Caco-2 (cell line): Measurements from ENCODE around the gene RABGAP1L. TPM values are rescaled to one million over a fixed set of nuclear protein-coding genes. Genes with fewer than 3 reads are reported as not detected.
"Not testable (repeated sequence)": the region's sequence is repeated elsewhere in the genome, so short reads cannot be mapped to it uniquely, and the experiment has no call there.

Experiments used
- BruUV-seq: library from RNA; stranded (reverse); fragments of 400-500 nt; replicated peaks from 2 replicates; lab custom pipeline; 2021; lab: Mats Ljungman, UMichigan
- CTCF ChIA-PET: fragments of 300-600 bp; sonication (Branson Sonifier 250); formaldehyde crosslinking; loops from one replicate; lab custom pipeline; 2022; ENCODE audit warnings: antibody characterized with exemption; lab: Charles Lee
- POLR2A ChIA-PET: fragments of 300-600 bp; sonication (Branson Sonifier 250); formaldehyde crosslinking; loops from one replicate; lab custom pipeline; 2022; ENCODE audit warnings: antibody characterized with exemption; lab: Charles Lee
- DNase-seq, 2 experiments: peaks; one replicate each; pipeline versions ENCODE4 v3.0.0 to v3.0.0-alpha.2; 2020 to 2022
- H3K27me3 ChIP-seq: replicated peaks from 2 replicates; pipeline ENCODE4 v1.6.0; 2011; ENCODE audit warnings: low read length; ENCODE audit not compliant: control insufficient read depth, insufficient read depth
- H3K36me3 ChIP-seq: 2 replicates; pipeline ENCODE4 v1.5.1; 2011; ENCODE audit warnings: low read length; ENCODE audit not compliant: control insufficient read depth, insufficient read depth
- H3K4me1 ChIP-seq: fragments of 250-450 bp; sonication (Bioruptor Pico); 2 replicates; pipeline ENCODE4 v1.5.1; 2020; ENCODE audit warnings: mild to moderate bottlenecking
- H3K4me3 ChIP-seq: 2 replicates; pipeline ENCODE4 v1.5.1; 2011; ENCODE audit warnings: low read depth, mild to moderate bottlenecking, control low read depth, low read length
- H3K9me3 ChIP-seq: fragments of 250-450 bp; sonication (Bioruptor Pico); 2 replicates; pipeline ENCODE4 v1.5.1; 2020; ENCODE audit warnings: mild to moderate bottlenecking, moderate library complexity
- H3K27ac Mint-ChIP-seq: one replicate; pipeline ENCODE4 v1.8.0; 2022; ENCODE audit warnings: mixed read lengths; ENCODE audit not compliant: unreplicated experiment
- H3K27me3 Mint-ChIP-seq: one replicate; pipeline ENCODE4 v1.8.0; 2022; ENCODE audit warnings: mixed read lengths; ENCODE audit not compliant: insufficient read depth, unreplicated experiment
- H3K36me3 Mint-ChIP-seq: one replicate; pipeline ENCODE4 v1.8.0; 2022; ENCODE audit warnings: mild to moderate bottlenecking, mixed read lengths; ENCODE audit not compliant: insufficient read depth, unreplicated experiment
- H3K4me1 Mint-ChIP-seq: one replicate; pipeline ENCODE4 v1.8.0; 2022; ENCODE audit warnings: low read depth, mixed read lengths; ENCODE audit not compliant: unreplicated experiment
- H3K4me3 Mint-ChIP-seq: one replicate; pipeline ENCODE4 v1.8.0; 2022; ENCODE audit warnings: mild to moderate bottlenecking, moderate library complexity, mixed read lengths; ENCODE audit not compliant: unreplicated experiment
- H3K9me3 Mint-ChIP-seq: one replicate; pipeline ENCODE4 v1.8.0; 2022; ENCODE audit warnings: mixed read lengths; ENCODE audit not compliant: unreplicated experiment
- intact Hi-C: fragments of 100-400 bp; cut with micrococcal nuclease; formaldehyde crosslinking; loops from one replicate; pipeline ENCODE4 v1.10.0; 2022; ENCODE audit not compliant: unreplicated experiment
- total RNA-seq: library from RNA; stranded (reverse); gene quantifications from 2 replicates; pipeline ENCODE4 v1.2.3, GENCODE V29; 2022
- TF ChIP-seq, protein P1 (sequence below), 2 experiments: fragments of 200-600 bp in 1 of 2; IDR thresholded peaks; 1 replicate in 1 of 2; 2 replicates in 1 of 2; pipeline versions ENCODE4 v1.5.1 to v1.8.0; 2011 to 2022; ENCODE audit warnings: antibody characterized with exemption in 1 of 2, control low read depth in 1 of 2, inconsistent platforms in 1 of 2, low read depth in 1 of 2, low read length in 1 of 2, mild to moderate bottlenecking in 1 of 2, moderate library complexity in 1 of 2; ENCODE audit not compliant: insufficient read depth in 1 of 2, severe bottlenecking in 1 of 2, unreplicated experiment in 1 of 2

RABGAP1L gene
- total RNA-seq, 1 experiment from 2014 or later = 20.3 TPM

DNA sequence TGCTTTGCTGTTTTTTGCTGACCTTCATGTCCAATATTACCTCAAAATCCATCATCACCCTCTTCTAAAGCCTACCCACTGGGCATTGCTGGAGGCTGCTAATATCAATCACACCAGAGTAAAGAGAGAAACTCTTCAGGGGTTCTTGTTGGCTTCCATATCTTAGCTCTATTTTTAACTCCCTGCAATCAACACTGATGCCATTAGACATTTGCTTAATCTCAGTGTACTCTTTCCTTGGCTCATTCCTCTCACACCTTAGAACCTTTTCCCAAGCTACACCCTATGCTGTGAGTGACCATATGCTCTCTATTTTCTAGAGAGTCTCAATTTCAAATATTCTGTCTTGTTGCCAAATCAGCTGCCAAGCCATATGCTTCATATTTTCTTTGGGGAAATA is 40.6 kb upstream of the RABGAP1L start:
- Mint-ChIP-seq H3K4me3 (no peak overlapping the region), H3K27me3 (no peaks in the 10 kb centered on the region), H3K9me3 (no peaks in the 10 kb centered on the region), H3K36me3 (no peaks in the 10 kb centered on the region), H3K4me1 (peaks cover 8% of the 10 kb centered on the region), H3K27ac (no peak overlapping the region)
- POLR2A ChIA-PET = no interaction called here
- CTCF ChIA-PET = no interaction called here
- TF ChIP-seq, protein P1, sequence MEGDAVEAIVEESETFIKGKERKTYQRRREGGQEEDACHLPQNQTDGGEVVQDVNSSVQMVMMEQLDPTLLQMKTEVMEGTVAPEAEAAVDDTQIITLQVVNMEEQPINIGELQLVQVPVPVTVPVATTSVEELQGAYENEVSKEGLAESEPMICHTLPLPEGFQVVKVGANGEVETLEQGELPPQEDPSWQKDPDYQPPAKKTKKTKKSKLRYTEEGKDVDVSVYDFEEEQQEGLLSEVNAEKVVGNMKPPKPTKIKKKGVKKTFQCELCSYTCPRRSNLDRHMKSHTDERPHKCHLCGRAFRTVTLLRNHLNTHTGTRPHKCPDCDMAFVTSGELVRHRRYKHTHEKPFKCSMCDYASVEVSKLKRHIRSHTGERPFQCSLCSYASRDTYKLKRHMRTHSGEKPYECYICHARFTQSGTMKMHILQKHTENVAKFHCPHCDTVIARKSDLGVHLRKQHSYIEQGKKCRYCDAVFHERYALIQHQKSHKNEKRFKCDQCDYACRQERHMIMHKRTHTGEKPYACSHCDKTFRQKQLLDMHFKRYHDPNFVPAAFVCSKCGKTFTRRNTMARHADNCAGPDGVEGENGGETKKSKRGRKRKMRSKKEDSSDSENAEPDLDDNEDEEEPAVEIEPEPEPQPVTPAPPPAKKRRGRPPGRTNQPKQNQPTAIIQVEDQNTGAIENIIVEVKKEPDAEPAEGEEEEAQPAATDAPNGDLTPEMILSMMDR (IDR thresholded peaks at IDR 0.05; ENCODE audit: insufficient read depth in 1 of 2, low read depth in 1 of 2, low read length in 1 of 2, severe bottlenecking in 1 of 2, unreplicated experiment in 1 of 2) = no peak
- no peaks in the 10 kb centered on the region for H3K27me3 ChIP-seq
- H3K4me3 ChIP-seq = no peak overlapping the region
- 0 out of 2 replicates have a peak, but pooled peaks cover 4% of the 10 kb centered on the region for H3K4me1 ChIP-seq
- no peaks in the 10 kb centered on the region for H3K36me3 ChIP-seq
- no TSS peak for BruUV-seq
- no peaks in the 10 kb centered on the region for H3K9me3 ChIP-seq
- no peak for DNase-seq
- intact Hi-C loops = no loop called here

DNA sequence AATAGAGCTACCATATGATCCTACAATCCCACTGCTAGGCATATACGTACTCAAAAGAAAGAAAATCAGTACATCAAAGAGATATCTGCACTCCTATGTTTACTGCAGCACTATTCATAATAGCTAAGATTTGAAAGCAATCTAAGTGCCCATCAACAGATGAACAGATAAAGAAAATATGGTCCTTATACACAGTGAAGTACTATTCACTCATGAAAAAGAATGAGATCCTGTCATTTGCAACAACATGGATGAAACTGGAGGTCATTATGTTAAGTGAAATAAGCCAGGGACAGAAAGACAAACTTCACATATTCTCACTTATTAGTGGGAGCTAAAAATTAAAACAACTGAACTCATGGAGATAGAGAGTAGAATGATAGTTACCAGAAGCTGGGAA is 37.0 kb upstream of the RABGAP1L start:
- H3K4me1 Mint-ChIP-seq, intact Hi-C loops, H3K27me3 ChIP-seq, BruUV-seq, POLR2A ChIA-PET, H3K4me3 ChIP-seq, H3K36me3 Mint-ChIP-seq, H3K27ac Mint-ChIP-seq, H3K4me1 ChIP-seq, H3K36me3 ChIP-seq, DNase-seq, H3K9me3 Mint-ChIP-seq, CTCF ChIA-PET, H3K9me3 ChIP-seq, H3K27me3 Mint-ChIP-seq, H3K4me3 Mint-ChIP-seq: not testable (repeated sequence)

DNA sequence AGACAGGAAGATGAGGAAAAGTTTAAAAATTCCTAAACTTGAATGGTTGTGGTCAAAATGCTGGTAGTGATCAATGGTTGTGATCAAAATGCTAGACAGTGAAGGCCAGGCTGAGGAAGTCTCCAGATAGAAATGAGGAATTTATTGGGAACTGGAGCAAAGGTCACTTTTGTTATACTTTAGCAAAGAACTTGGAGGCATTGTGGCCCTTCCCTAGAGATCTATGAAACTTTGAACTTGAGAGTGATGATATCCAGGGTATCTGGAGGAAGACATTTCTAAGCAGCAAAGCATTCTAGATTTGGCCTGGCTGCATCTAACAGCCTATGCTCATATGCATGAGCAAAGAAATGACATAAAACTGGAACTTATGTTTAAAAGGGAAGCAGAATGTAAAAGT is 35.5 kb upstream of the RABGAP1L start:
- H3K27ac Mint-ChIP-seq = no peak overlapping the region
- no peaks in the 10 kb centered on the region for H3K36me3 Mint-ChIP-seq
- no peaks in the 10 kb centered on the region for H3K4me1 Mint-ChIP-seq
- TF ChIP-seq, protein P1 (IDR thresholded peaks at IDR 0.05; ENCODE audit: insufficient read depth in 1 of 2, low read depth in 1 of 2, low read length in 1 of 2, severe bottlenecking in 1 of 2, unreplicated experiment in 1 of 2) = no peak
- no peak overlapping the region for H3K4me3 Mint-ChIP-seq
- Histone ChIP-seq H3K9me3 (no peaks in the 10 kb centered on the region), H3K36me3 (no peaks in the 10 kb centered on the region), H3K4me1 (no peaks in the 10 kb centered on the region), H3K4me3 (no peak overlapping the region), H3K27me3 (no peaks in the 10 kb centered on the region)
- peaks cover 3% of the 10 kb centered on the region for H3K27me3 Mint-ChIP-seq
- CTCF ChIA-PET = no interaction called here
- no TSS peak for BruUV-seq
- no peaks in the 10 kb centered on the region for H3K9me3 Mint-ChIP-seq
- intact Hi-C loops = no loop called here
- POLR2A ChIA-PET = no interaction called here
- DNase-seq = no peak

DNA sequence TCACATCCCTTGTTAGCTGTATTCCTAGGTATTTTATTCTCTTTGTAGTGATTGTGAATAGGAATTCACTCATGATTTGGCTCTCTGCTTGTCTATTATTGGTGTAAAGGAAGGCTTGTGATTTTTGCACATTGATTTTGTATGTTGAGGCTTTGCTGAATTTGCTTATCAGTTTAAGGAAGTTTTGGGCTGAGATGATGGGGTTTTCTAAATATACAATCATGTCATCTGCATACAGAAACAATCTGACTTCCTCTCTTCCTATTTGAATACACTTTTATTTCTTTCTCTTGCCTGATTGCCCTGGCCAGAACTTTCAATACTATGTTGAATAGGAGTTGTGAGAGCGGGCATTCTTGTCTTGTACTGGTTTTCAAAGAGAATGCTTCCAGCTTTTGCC is 32.1 kb upstream of the RABGAP1L start:
- H3K9me3 Mint-ChIP-seq, CTCF ChIA-PET, BruUV-seq: not testable (repeated sequence)

More for the DNA sequence above, 32.1 kb upstream of the RABGAP1L start:
- H3K4me3 ChIP-seq, POLR2A ChIA-PET, H3K27ac Mint-ChIP-seq, H3K36me3 ChIP-seq, H3K9me3 ChIP-seq, H3K4me1 ChIP-seq, H3K4me1 Mint-ChIP-seq, H3K27me3 Mint-ChIP-seq, H3K36me3 Mint-ChIP-seq, H3K4me3 Mint-ChIP-seq, DNase-seq, intact Hi-C loops, H3K27me3 ChIP-seq: not testable (repeated sequence)
